SU-DHL-6 (cell line): ENCODE results near the gene ORM2.

Source experiments
- H2AFZ ChIP-seq: fragments of 200-600 bp; sonication (generic); 2 replicates; pipeline ENCODE4 v1.6.1; 2014; ENCODE audit warnings: low read depth, mild to moderate bottlenecking, moderate library complexity, mixed read lengths, antibody characterized with exemption, low read length; ENCODE audit not compliant: severe bottlenecking
- H3F3A ChIP-seq: fragments of 200-600 bp; shearing (Covaris generic); 2 replicates; pipeline ENCODE4 v1.6.0; 2016; ENCODE audit warnings: antibody characterized with exemption, mild to moderate bottlenecking; ENCODE audit not compliant: insufficient read depth
- H3K27ac ChIP-seq: fragments of 200-600 bp; sonication (generic); 2 replicates; pipeline ENCODE4 v1.5.1; 2016; ENCODE audit warnings: low read depth, mild to moderate bottlenecking, low read length, moderate library complexity, mixed read lengths
- H3K27me3 ChIP-seq: fragments of 200-600 bp; sonication (generic), shearing (Covaris generic); 2 replicates; pipeline ENCODE4 v1.6.0; 2014; ENCODE audit warnings: mild to moderate bottlenecking, low read length
- H3K36me3 ChIP-seq: fragments of 200-600 bp; sonication (generic); 2 replicates; pipeline ENCODE4 v1.6.1; 2014; ENCODE audit warnings: mild to moderate bottlenecking, low read length, mixed read lengths
- H3K4me2 ChIP-seq: fragments of 300-600, 200-600 bp; shearing (Covaris generic), sonication (generic); 2 replicates; pipeline ENCODE4 v1.6.0; 2014; ENCODE audit warnings: low read length, low read depth, mild to moderate bottlenecking; ENCODE audit not compliant: poor library complexity, severe bottlenecking
- H3K4me3 ChIP-seq: fragments of 200-600 bp; sonication (generic); 2 replicates; pipeline ENCODE4 v1.5.1; 2014; ENCODE audit warnings: antibody characterized with exemption, low read length, mild to moderate bottlenecking, mixed read lengths; ENCODE audit not compliant: insufficient read depth, poor library complexity, severe bottlenecking
- H3K79me2 ChIP-seq: fragments of 200-600 bp; sonication (generic); 2 replicates; pipeline ENCODE4 v1.6.1; 2014; ENCODE audit warnings: mild to moderate bottlenecking, low read length, moderate library complexity; ENCODE audit not compliant: insufficient read depth
- H3K9ac ChIP-seq: fragments of 200-600 bp; sonication (generic); 2 replicates; pipeline ENCODE4 v1.7.0; 2014; ENCODE audit warnings: mild to moderate bottlenecking, low read length
- H3K9me2 ChIP-seq: fragments of 200-600 bp; sonication (generic); replicated peaks from 2 replicates; pipeline ENCODE4 v1.6.1; 2014; ENCODE audit warnings: low read length; ENCODE audit not compliant: insufficient read depth
- H3K9me3 ChIP-seq: fragments of 200-600 bp; sonication (generic); 2 replicates; pipeline ENCODE4 v1.6.1; 2014; ENCODE audit warnings: low read length, mixed read lengths; ENCODE audit not compliant: insufficient read depth
- H4K20me1 ChIP-seq: fragments of 200-600 bp; sonication (generic); 2 replicates; pipeline ENCODE4 v1.6.1; 2014; ENCODE audit warnings: low read depth, mild to moderate bottlenecking, antibody characterized with exemption, low read length, moderate library complexity, mixed read lengths
- CTCF ChIP-seq: fragments of 200-600 bp; sonication (generic); IDR thresholded peaks from one replicate; pipeline ENCODE4 v1.5.1; 2017; ENCODE audit warnings: antibody characterized with exemption, mild to moderate bottlenecking, low read length, moderate library complexity; ENCODE audit not compliant: insufficient read depth, poor library complexity, severe bottlenecking
- EZH2phosphoT487 ChIP-seq: fragments of 200-600 bp; sonication (generic), shearing (Covaris generic); conservative IDR thresholded peaks from 2 replicates; pipeline ENCODE4 v1.6.1; 2018; ENCODE audit warnings: mild to moderate bottlenecking, antibody characterized with exemption, low read length, moderate library complexity, mixed read lengths

ORM2 gene

GRCh38 chr9:114303571-114303970 lies 26.1 kb upstream of the ORM2 start:
- Histone ChIP-seq H3K27me3 (no peaks in the 10 kb centered on the region), H3K9me3 (no peaks in the 10 kb centered on the region), H3K36me3 (no peaks in the 10 kb centered on the region), H3K27ac (no peak overlapping the region), H3K4me2 (no peak overlapping the region), H3F3A (no peaks in the 10 kb centered on the region), H3K79me2 (no peaks in the 10 kb centered on the region), H3K9me2 (no peaks in the 10 kb centered on the region), H3K9ac (no peak overlapping the region), H4K20me1 (no peaks in the 10 kb centered on the region), H3K4me3 (no peak overlapping the region), H2AFZ (no peak overlapping the region)
- TF ChIP-seq CTCF (no peak), EZH2phosphoT487 (no peak)

DNA sequence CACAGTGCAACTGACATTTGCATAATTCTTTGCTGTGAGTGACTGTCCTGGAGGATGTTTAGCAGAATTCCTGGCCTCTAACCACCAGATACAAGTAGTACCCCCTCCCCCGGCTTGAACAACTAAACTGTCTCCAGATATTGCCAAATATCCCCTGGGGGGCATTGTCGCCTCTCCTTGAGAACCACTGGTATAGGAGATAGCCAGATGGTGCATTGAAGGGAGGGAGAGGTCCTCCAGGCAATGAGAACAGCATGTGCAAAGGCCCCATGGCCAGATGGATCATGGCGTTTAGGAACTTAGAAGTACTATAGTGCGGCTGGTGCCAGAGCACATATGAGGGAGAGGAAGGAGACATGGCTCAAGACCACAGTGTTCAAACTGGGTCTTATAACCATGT lies 25.7 kb upstream of the ORM2 start:
- Histone ChIP-seq H3K9me2 (no peaks in the 10 kb centered on the region), H4K20me1 (no peaks in the 10 kb centered on the region), H3K9ac (no peak overlapping the region), H3K36me3 (no peaks in the 10 kb centered on the region), H3F3A (no peaks in the 10 kb centered on the region), H2AFZ (no peak overlapping the region), H3K4me2 (no peak overlapping the region), H3K27me3 (no peaks in the 10 kb centered on the region), H3K27ac (no peak overlapping the region), H3K79me2 (no peaks in the 10 kb centered on the region), H3K4me3 (no peak overlapping the region), H3K9me3 (no peaks in the 10 kb centered on the region)
- TF ChIP-seq CTCF (no peak), EZH2phosphoT487 (no peak)

DNA sequence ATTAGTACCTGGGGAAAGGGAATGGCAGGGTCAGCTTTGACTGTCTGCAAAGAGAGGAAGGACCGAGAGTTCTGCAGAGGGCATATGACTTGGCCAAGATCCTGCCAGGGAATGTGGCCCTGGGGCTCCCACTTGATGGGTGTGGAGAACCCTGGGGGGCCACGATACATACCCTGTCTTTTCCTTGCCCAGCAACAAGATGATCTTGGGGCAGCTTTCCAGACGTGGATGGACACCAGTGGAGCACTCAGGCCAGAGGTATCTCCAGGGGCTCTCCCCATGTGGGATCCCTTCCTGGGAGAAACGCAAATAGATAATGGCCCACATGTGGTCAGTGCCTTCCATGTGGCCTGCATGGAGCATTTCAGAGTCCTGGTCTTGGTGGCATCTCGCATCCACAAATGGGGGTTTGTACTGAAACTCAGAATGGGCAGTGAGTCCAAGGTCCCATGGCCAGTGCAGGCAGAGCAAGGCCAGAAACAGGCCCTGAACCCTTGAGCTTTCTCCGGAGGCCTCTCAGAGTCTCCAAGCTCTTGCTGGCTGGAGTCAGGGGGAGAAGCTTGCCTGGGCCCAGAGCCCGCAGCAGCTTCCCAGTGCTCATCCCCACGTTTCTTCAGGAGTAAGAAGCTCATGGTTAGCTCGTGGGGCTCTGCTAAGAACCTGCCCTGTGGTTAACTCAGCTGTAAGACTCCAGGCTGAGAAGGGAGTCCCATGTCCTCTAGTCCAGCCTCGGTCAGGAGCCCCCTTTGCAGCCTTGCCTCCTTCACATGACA lies 25.1 kb upstream of the ORM2 start:
- Histone ChIP-seq H3K27ac (no peak overlapping the region), H3K9ac (no peak overlapping the region), H3K4me3 (no peak overlapping the region), H3K9me2 (no peaks in the 10 kb centered on the region), H4K20me1 (no peaks in the 10 kb centered on the region), H3K36me3 (no peaks in the 10 kb centered on the region), H3K27me3 (no peaks in the 10 kb centered on the region), H3K4me2 (no peak overlapping the region), H3K79me2 (no peaks in the 10 kb centered on the region), H3F3A (no peaks in the 10 kb centered on the region), H2AFZ (no peak overlapping the region), H3K9me3 (no peaks in the 10 kb centered on the region)
- TF ChIP-seq CTCF: no peak
